ENCODE results near the gene AGAP2.
A peak's percentile ranks its signal among the peaks of the same experiment; 100 is the strongest.
"Not testable (repeated sequence)": the region's sequence is repeated elsewhere in the genome, so short reads cannot be mapped to it uniquely, and the experiment has no call there.

AGAP2 gene

GRCh38 chr12:57738661-57739237 lies at the start of gene AGAP2:
AGAP2 (minus strand) TSS chr12:57738742; CDS start chr12:57738246, 496 bp downstream.
- no peak for DNase-seq
- no peak for ATAC-seq

DNA sequence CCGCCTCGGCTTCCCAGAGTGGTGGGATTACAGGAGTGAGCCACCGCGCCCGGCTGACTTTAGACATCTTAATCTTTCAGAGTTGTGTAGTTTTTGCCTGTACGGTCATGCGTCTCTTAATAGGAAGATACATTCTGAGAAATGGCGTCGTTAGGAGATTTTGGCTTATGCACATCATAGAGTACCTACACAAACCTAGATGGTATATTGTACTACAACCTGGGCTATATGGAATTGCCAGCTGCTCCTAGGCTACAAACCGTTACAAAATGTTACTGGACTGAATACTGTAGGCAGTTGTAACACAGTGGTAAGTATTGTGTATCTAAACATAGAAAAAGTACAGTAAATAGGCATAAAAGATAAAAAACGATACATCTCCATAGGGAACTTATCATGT lies 45.3 kb upstream of the AGAP2 start:
- DNase-seq, result no peak
- no peak for ATAC-seq

GRCh38 chr12:57783466-57783801 lies 44.9 kb upstream of the AGAP2 start:
- DNase-seq (no peak), ATAC-seq (no peak)

GRCh38 chr12:57782608-57783465 lies 44.3 kb upstream of the AGAP2 start, which contains the start of gene TSFM:
TSFM (plus strand) TSS chr12:57782787; CDS start chr12:57782802, 15 bp downstream.
- ATAC-seq (peak; percentile 87), DNase-seq (peak; percentile 99)

DNA sequence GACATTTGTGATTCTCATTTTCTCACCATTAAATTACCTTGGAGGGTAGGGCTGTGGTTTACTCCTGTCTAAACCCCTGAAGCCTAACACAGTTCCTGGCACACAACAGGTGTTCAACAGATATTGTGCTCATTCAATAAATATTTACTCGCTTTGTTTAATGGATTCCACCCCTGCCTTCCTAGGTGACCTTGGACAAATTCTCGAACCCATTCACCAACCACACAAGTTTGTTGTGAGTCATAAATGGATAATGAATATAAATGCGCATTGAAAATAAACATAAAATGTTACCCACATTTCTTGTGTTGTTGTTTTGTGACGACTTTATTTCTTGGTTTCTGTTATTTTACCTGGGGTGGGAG lies 43.7 kb upstream of the AGAP2 start:
- DNase-seq (no peak), ATAC-seq (no peak)

DNA sequence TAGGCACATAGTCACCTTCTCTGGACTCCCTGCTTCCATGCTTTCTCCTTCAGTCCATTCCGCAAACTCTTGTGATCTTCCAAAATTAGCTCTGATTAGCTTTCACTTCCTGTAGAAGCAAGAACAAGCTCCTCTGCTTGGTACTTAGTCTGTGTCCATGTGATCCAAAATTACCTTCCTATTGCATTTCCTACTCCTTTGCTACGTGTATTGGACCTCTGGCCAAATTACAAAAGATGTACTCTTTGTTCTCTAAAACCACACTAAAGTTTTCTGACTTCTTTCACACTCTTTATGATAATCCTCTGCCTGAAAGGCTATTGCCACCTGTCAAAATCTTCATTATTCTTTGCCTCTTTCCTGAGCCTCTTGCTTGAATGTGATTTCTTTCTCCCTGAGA lies 43.3 kb upstream of the AGAP2 start:
- DNase-seq (no peak), ATAC-seq (no peak)

DNA sequence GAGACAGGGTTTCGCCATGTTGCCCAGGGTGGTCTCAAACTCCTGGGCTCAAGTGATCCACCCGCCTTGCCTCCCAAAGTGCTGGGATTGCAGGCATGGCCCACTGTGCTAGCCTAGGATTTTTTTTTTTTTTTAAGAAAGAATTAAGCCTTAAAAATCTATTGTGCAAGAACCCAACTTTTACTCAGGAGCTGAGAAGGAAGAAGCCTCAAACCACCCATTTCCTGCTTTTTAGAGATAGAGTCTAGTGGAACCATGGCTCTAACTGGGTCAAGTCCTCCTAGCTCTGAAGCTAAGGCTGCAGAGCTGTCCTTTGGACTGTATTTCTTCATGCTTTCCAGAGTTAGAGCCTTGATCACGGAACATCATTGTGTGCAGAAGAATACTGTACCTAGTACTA lies 42.7 kb upstream of the AGAP2 start:
- DNase-seq (no peak), ATAC-seq (no peak)

DNA sequence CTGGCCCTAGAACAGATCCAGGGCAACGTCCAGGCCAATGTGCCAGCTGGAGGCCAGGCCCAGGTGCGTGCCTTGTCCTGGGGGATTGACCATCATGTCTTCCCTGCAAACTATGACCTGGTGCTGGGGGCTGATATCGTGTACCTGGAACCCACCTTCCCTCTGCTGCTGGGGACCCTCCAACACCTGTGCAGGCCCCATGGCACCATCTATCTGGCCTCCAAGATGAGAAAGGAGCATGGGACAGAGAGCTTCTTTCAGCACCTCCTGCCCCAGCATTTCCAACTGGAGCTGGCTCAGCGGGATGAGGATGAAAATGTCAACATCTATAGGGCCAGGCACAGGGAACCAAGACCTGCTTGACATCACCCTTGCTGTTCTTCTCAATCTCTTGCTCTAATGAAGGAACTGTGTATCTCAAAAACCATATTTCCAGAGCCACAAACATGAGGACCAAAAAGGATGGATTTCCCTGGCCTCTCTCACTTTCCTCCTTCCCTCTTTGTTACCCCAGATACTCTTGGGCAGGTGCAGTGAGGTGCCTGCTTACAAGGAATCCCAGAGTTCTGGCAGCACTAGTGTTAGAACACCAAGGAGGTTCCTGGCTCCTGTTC lies 41.8 kb upstream of the AGAP2 start:
- ATAC-seq, result no peak

GRCh38 chr12:57779736-57780135 lies 41.2 kb upstream of the AGAP2 start:
- DNase-seq, result no peak
- ATAC-seq, result no peak

More for the DNA sequence above, 41.8 kb upstream of the AGAP2 start:
- no peak for DNase-seq

GRCh38 chr12:57777911-57778310 lies 39.4 kb upstream of the AGAP2 start:
- ATAC-seq (no peak), DNase-seq (no peak)

DNA sequence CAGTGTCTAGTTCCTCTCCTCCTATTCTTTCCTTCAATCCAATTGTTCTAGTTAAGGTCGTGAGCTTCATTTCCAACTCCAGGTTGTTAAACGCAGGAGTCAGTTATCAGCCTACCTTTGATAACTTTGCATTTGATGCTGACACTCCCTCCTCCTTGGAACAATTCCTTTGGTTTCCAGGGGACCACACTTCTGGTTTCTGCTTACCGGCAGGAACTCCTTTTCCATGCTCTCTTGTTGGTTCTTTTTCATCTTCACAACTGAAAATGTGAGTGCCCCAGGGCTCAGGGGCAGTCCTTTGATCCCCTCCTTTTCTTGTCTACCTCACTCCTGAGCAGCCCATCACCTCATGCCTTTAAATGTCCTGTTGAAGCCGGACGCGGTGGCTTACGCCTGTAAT lies 38.8 kb upstream of the AGAP2 start:
- no peak for ATAC-seq
- DNase-seq, result no peak

DNA sequence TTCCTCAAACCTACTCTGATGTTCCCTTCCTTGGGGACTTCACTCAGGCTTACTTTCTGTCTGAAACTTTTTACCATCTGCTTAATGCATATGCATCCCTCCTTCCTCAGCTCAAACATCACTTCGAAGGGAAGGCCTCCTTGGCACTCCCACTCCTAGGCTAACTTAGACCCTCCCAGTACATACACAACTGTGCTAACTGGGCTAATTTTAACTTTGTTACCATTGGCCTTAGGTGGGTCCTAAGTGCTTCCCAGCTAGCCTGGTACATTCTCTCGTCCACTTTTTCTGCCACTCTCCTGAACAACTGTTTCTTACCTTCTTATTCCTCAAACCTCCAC lies 37.7 kb upstream of the AGAP2 start:
- ATAC-seq (no peak), DNase-seq (no peak)

DNA sequence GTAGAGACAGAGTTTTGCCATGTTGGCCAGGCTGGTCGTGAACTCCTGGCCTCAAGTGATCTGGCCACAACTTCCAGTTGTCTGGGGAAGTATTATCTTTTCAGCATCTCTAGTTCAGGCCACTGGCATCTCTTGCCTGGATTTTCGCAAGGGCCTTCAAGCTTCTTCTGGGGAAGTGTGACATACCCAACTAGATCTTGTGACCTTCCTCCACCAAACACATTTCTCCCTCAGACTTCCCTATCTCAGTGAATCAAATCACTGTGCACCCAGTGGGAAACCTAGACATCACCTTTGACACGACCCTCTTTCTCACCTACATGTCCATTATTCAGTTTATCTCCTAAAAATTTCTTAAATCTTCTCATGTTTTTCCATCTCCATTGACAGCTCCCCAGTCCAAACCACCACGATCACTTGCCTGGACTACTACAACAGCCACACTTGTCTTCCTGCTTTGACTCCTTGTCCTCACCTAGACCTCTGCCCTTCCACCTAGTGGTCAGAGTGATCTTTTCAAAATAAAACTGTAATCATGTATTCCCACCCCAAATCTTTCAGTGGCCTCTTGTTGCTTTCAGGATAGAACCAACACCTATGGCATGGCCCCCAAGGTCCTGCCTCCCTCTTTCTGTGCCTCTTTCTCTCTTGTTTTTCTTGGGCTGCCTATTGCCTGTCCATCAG lies 37.2 kb upstream of the AGAP2 start:
- DNase-seq (no peak), ATAC-seq (no peak)

DNA sequence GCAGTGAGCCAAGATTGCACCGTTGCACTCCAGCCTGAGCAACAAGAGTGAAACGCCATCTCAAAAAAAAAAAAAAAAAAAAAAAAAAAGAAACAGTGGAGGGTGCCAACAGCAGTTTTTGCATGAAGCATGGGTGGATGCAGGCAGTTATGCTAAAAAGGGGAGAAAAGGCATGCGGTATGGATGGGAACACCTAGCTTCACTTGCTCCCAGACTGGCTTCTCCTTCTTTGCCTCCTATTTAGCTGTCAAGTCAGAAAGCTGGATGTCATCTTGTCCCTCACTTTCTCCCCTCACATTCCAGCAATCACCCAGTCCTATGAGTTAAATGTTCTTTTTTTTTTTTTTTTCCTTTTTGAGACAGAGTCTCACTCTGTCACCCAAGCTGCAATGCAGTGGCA lies 36.5 kb upstream of the AGAP2 start:
- ATAC-seq (no peak), DNase-seq (no peak)

GRCh38 chr12:57774634-57775033 lies 36.1 kb upstream of the AGAP2 start:
- not testable (repeated sequence) for ATAC-seq, DNase-seq

GRCh38 chr12:57772429-57773322 lies 34.1 kb upstream of the AGAP2 start, which contains the start of gene EEF1AKMT3:
EEF1AKMT3 (plus strand) TSS chr12:57772614; CDS start chr12:57772725, 111 bp downstream.
- peak; percentile 60 for DNase-seq
- peak; percentile 16 for ATAC-seq

- peak; percentile 93 for DNase-seq
Observed at GRCh38 chr12:57771873-57772428, 33.4 kb upstream of the AGAP2 start, which contains the start of gene METTL1. METTL1 (minus strand) TSS chr12:57772105; CDS start chr12:57772083, 22 bp downstream.

DNA sequence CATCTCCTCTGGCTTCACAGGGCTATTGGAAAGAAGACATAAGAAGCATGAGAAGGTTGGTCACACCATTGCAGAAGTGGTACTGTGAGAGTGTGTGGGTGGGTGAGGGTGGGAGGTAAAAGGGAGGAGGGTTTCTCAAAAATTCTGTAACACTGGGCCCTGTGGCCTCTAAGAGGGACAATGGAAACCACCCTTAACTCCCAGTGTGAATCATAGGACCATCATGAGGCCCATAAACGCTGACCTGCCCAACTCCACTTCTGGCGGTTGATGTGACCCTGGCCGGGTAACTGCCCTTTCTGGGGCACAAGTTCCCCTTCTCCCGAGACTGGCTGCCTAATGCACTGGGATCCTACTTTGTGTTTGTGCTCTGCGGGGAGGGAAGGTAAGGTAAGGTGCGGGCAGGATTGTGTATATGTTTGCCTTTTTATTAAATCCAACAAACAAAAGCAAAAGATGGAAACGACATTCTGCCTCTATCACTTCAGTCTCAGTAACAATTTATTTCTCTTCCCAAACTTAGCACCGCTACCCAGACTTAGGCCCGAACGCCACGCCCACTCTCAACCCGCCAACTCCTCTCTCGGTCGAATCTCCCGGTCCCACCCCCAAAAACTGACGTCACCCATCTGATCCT lies 32.8 kb upstream of the AGAP2 start:
- peak; percentile 93 for DNase-seq
- ATAC-seq, result peak; percentile 68

More at GRCh38 chr12:57771873-57772428, 33.4 kb upstream of the AGAP2 start, which contains the start of gene METTL1:
- ATAC-seq, result peak; percentile 94

GRCh38 chr12:57770734-57771133 lies 32.2 kb upstream of the AGAP2 start:
- no peak for DNase-seq
- no peak for ATAC-seq

GRCh38 chr12:57769594-57769993 lies 31.1 kb upstream of the AGAP2 start:
- no peak for DNase-seq

DNA sequence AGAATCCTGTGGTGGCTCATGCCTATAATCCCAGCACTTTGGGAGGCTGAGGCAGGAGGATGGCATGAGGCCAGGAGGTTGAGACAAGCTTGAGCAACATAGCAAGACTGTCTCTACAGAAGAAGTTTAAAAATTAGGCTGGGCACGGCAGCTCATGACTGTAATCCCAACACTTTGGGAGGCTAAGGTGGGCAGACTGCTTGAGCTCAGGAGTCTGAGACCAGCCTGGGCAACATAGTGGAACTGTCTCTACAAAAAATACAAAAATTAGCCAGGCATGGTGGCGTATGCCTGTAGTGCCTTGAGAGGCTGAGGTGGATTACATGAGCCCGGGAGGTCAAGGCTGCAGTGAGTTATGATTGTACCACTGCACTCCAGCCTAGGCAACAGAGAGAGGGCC lies 29.3 kb upstream of the AGAP2 start:
- no peak for ATAC-seq

More at GRCh38 chr12:57769594-57769993, 31.1 kb upstream of the AGAP2 start:
- ATAC-seq, result no peak

More for the DNA sequence above, 29.3 kb upstream of the AGAP2 start:
- no peak for DNase-seq
